ENCODE results near the gene SPDYE3. TPM values are rescaled to one million over a fixed set of nuclear protein-coding genes. Genes with fewer than 3 reads are reported as not detected.
A peak's percentile ranks its signal among the peaks of the same experiment; 100 is the strongest.
"Not testable (repeated sequence)": the region's sequence is repeated elsewhere in the genome, so short reads cannot be mapped to it uniquely, and the experiment has no call there.

Gene SPDYE3
- total RNA-seq, 1 experiment from 2014 or later = not detected

DNA sequence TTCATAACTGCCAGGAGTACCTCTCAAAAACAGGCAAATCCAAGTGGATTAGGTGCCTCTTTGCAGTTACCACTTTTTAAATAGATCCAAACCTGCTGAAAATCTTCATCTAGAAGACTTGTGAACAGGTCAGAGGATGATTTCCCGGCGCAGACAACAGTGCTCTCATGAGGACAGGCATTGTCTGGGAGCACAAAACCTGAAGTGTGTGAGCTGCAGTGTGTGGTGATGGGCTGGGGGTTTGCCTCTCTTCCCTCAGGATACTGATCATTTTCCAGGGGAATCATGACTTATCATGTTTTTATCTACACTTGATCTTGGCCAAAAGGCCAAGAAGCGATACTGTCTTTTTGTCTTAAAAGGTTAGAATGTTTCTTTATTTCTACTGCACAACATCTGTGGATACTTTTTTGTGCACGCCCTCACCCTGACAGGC is 36.6 kb downstream of the SPDYE3 start:
- H3K4me3 Mint-ChIP-seq (ENCODE audit: unreplicated experiment); DNase-seq (ENCODE audit: unreplicated experiment); BruUV-seq (replicated peaks); H3K9me3 Mint-ChIP-seq (ENCODE audit: unreplicated experiment); H3K27me3 Mint-ChIP-seq (ENCODE audit: insufficient read depth, unreplicated experiment); H3K27ac Mint-ChIP-seq (ENCODE audit: low read depth, unreplicated experiment): not testable (repeated sequence)
- POLR2A ChIA-PET = interaction anchor here (0.7 kb wide), 1 partner anchor 10 kb away, joined by 3 read pairs; no protein-coding TSS in a partner anchor
- intact Hi-C loops (cut with micrococcal nuclease) = loop anchor here (10.0 kb wide), 1 partner anchor 209 kb away; no protein-coding TSS in a partner anchor
- Mint-ChIP-seq H3K36me3 (ENCODE audit: insufficient read depth, unreplicated experiment) (peaks cover 96% of the 10 kb centered on the region), H3K4me1 (ENCODE audit: insufficient read depth, unreplicated experiment) (peaks cover 21% of the 10 kb centered on the region)
- CTCF ChIA-PET = interaction anchor here (0.6 to 1.2 kb wide), 3 partner anchors 10 to 194 kb away, joined by 4 to 6 read pairs (median 4); no protein-coding TSS in a partner anchor
- TF ChIP-seq, protein P1, sequence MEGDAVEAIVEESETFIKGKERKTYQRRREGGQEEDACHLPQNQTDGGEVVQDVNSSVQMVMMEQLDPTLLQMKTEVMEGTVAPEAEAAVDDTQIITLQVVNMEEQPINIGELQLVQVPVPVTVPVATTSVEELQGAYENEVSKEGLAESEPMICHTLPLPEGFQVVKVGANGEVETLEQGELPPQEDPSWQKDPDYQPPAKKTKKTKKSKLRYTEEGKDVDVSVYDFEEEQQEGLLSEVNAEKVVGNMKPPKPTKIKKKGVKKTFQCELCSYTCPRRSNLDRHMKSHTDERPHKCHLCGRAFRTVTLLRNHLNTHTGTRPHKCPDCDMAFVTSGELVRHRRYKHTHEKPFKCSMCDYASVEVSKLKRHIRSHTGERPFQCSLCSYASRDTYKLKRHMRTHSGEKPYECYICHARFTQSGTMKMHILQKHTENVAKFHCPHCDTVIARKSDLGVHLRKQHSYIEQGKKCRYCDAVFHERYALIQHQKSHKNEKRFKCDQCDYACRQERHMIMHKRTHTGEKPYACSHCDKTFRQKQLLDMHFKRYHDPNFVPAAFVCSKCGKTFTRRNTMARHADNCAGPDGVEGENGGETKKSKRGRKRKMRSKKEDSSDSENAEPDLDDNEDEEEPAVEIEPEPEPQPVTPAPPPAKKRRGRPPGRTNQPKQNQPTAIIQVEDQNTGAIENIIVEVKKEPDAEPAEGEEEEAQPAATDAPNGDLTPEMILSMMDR (IDR thresholded peaks at IDR 0.05; ENCODE audit: unreplicated experiment) = peak; percentile 19

DNA sequence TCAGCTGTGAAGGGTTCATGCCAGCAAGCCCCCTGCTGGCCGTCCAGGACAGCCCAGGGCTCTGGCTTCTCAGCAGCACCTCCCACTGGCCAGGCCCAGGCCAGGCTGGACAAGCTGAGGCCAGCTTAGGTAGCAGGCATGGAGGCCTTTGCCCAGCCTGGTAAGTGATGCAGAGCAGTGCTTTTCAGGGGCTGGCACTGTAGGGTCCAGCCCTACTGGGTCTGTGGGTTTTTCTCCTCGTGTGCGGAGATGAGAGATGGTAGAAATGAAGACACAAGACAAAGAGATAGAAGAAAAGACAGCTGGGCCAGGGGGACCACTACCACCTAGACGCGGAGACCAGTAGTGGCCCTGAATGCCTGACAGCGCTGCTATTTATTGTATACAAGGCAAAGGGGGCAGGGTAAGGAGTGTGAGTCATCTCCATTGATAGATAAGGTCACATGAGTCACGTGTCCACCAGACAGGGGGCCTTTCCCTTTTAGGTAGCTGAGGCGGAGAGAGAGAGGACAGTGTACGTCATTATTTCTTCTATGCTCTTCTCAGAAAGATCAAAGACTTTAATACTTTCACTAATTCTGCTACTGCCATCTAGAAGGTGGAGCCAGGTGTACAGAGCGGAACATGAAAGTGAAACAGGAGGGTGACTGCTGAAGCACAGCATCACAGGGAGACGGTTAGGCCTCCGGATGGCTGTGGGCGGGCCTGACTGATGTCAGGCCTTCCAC is 37.2 kb downstream of the SPDYE3 start:
- not testable (repeated sequence) for BruUV-seq (replicated peaks)

DNA sequence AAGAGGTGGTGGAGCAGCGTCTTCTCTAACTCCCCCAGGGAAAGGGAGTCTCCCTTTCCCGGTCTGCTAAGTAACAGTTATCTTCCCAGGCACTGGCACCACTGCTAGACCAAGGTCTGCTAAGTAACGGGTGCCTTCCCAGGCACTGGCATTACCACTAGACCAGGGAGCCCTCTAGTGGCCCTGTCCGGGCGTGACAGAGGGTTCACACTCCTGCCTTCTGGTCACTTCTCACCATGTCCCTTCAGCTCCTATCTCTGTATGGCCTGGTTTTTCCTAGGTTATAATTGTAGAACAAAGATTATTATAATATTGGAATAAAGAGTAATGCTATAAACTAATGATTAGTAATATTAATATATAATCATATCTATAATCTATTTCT is 37.8 kb downstream of the SPDYE3 start:
- H3K27me3 Mint-ChIP-seq (ENCODE audit: insufficient read depth, unreplicated experiment); H3K27ac Mint-ChIP-seq (ENCODE audit: low read depth, unreplicated experiment); H3K9me3 Mint-ChIP-seq (ENCODE audit: unreplicated experiment); BruUV-seq (replicated peaks); POLR2A ChIA-PET; H3K4me3 Mint-ChIP-seq (ENCODE audit: unreplicated experiment): not testable (repeated sequence)
- Mint-ChIP-seq H3K36me3 (ENCODE audit: insufficient read depth, unreplicated experiment) (peaks cover 96% of the 10 kb centered on the region), H3K4me1 (ENCODE audit: insufficient read depth, unreplicated experiment) (peaks cover 21% of the 10 kb centered on the region)
- DNase-seq (ENCODE audit: unreplicated experiment) = peak; percentile 62
- TF ChIP-seq, protein P1 (IDR thresholded peaks at IDR 0.05; ENCODE audit: unreplicated experiment) = peak; percentile 52
- intact Hi-C loops (cut with micrococcal nuclease) = loop anchor here (10.0 kb wide), 1 partner anchor 210 kb away; no protein-coding TSS in a partner anchor
- CTCF ChIA-PET = interaction anchor here (0.6 to 1.2 kb wide), 3 partner anchors 9 to 215 kb away, joined by 3 to 7 read pairs (median 6); no protein-coding TSS in a partner anchor

More for the DNA sequence above, 37.2 kb downstream of the SPDYE3 start:
- TF ChIP-seq, protein P1 (IDR thresholded peaks at IDR 0.05; ENCODE audit: unreplicated experiment) = peak; percentile 36
- DNase-seq (ENCODE audit: unreplicated experiment); H3K9me3 Mint-ChIP-seq (ENCODE audit: unreplicated experiment); H3K27me3 Mint-ChIP-seq (ENCODE audit: insufficient read depth, unreplicated experiment); H3K4me3 Mint-ChIP-seq (ENCODE audit: unreplicated experiment): not testable (repeated sequence)
- H3K36me3 Mint-ChIP-seq (ENCODE audit: insufficient read depth, unreplicated experiment) = peaks cover 96% of the 10 kb centered on the region
- intact Hi-C loops (cut with micrococcal nuclease) = loop anchor here (10.0 kb wide), 1 partner anchor 210 kb away; no protein-coding TSS in a partner anchor
- peaks cover 21% of the 10 kb centered on the region for H3K4me1 Mint-ChIP-seq (ENCODE audit: insufficient read depth, unreplicated experiment)
- H3K27ac Mint-ChIP-seq (ENCODE audit: low read depth, unreplicated experiment) = peak overlapping the region; percentile 54
- CTCF ChIA-PET = interaction anchor here (0.6 to 1.2 kb wide), 3 partner anchors 9 to 194 kb away, joined by 4 to 6 read pairs (median 4); no protein-coding TSS in a partner anchor
- POLR2A ChIA-PET = interaction anchor here (0.7 kb wide), 1 partner anchor 9 kb away, joined by 3 read pairs; no protein-coding TSS in a partner anchor

DNA sequence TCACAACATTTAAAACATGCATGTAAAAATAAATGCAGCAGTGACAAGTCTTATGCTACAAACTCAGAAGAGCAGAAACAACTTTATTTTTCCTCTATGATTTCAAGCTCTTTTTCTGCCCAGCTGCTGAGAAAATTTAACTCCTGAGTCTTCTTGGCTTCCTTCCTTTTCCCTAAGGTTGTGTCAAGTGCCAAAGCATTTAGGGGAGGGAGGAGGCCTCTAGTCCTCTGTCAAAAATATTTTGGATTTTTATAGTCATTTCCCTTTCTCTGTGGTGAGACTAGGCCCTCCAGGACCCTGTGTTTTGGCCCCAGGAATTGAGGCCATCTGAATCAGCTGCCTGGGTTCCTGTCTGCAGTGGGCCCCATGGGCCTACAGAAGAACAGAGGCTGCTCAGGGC is 39.4 kb downstream of the SPDYE3 start:
- peaks cover 10% of the 10 kb centered on the region for H3K4me1 Mint-ChIP-seq (ENCODE audit: insufficient read depth, unreplicated experiment)
- no TSS peak for BruUV-seq (replicated peaks)
- no peak for DNase-seq (ENCODE audit: unreplicated experiment)
- H3K4me3 Mint-ChIP-seq (ENCODE audit: unreplicated experiment) = no peak overlapping the region
- POLR2A ChIA-PET = no interaction called here
- no peaks in the 10 kb centered on the region for H3K9me3 Mint-ChIP-seq (ENCODE audit: unreplicated experiment)
- H3K27ac Mint-ChIP-seq (ENCODE audit: low read depth, unreplicated experiment) = peak overlapping the region; percentile 7
- TF ChIP-seq, protein P1 (IDR thresholded peaks at IDR 0.05; ENCODE audit: unreplicated experiment) = no peak
- intact Hi-C loops (cut with micrococcal nuclease) = loop anchor here (10.0 kb wide), 1 partner anchor 212 kb away; no protein-coding TSS in a partner anchor
- H3K36me3 Mint-ChIP-seq (ENCODE audit: insufficient read depth, unreplicated experiment) = peaks cover 95% of the 10 kb centered on the region
- CTCF ChIA-PET = interaction anchor here (0.8 to 1.2 kb wide), 4 partner anchors 75 to 216 kb away, joined by 3 read pairs; no protein-coding TSS in a partner anchor
- no peaks in the 10 kb centered on the region for H3K27me3 Mint-ChIP-seq (ENCODE audit: insufficient read depth, unreplicated experiment)
